GM12892 (cell line): ENCODE results near the gene GNB1L.

Experiments
- POLR2A ChIP-seq: IDR thresholded peaks from 2 replicates; pipeline ENCODE4 v1.6.1; 2011; ENCODE audit warnings: low read depth, low read length, control low read depth
- POLR2AphosphoS5 ChIP-seq: IDR thresholded peaks from 2 replicates; pipeline ENCODE4 v1.6.1; 2011; ENCODE audit warnings: low read depth, low read length, control low read depth
- TAF1 ChIP-seq: IDR thresholded peaks from 2 replicates; pipeline ENCODE4 v1.6.1; 2011; ENCODE audit warnings: low read depth, mild to moderate bottlenecking, control low read depth, low read length, borderline replicate concordance

GRCh38 chr22:19801340-19802000 is 53.2 kb downstream of the GNB1L start:
- TF ChIP-seq POLR2A (no peak), POLR2AphosphoS5 (no peak), TAF1 (no peak)
